Measurements from ENCODE around the gene ARPC2.

Gene ARPC2

GRCh38 chr2:218263817-218264641 is 47.0 kb downstream of the ARPC2 start:
- DNase-seq (ENCODE audit: insufficient read length) (no peak), FAIRE-seq (no peak)
- TF ChIP-seq POLR2AphosphoS5 (IDR thresholded peaks at IDR 0.05; ENCODE audit: low read depth, low read length): no peak
- no peak for TF ChIP-seq TAF1 (IDR thresholded peaks at IDR 0.05; ENCODE audit: borderline replicate concordance, low read depth, low read length)
- no peak for TF ChIP-seq POLR2A (IDR thresholded peaks at IDR 0.05; ENCODE audit: low read depth, low read length)

- DNase-seq (ENCODE audit: insufficient read length) (no peak), FAIRE-seq (no peak)
- no peak for TF ChIP-seq POLR2A (IDR thresholded peaks at IDR 0.05; ENCODE audit: low read depth, low read length)
- TF ChIP-seq TAF1 (IDR thresholded peaks at IDR 0.05; ENCODE audit: borderline replicate concordance, low read depth, low read length): no peak
- TF ChIP-seq POLR2AphosphoS5 (IDR thresholded peaks at IDR 0.05; ENCODE audit: low read depth, low read length): no peak
Observed at GRCh38 chr2:218264773-218265561, 48.0 kb downstream of the ARPC2 start.

GRCh38 chr2:218265626-218266025 is 48.6 kb downstream of the ARPC2 start:
- FAIRE-seq: no peak
- no peak for DNase-seq (ENCODE audit: insufficient read length)
- TF ChIP-seq TAF1 (IDR thresholded peaks at IDR 0.05; ENCODE audit: borderline replicate concordance, low read depth, low read length) (no peak), POLR2AphosphoS5 (IDR thresholded peaks at IDR 0.05; ENCODE audit: low read depth, low read length) (no peak), POLR2A (IDR thresholded peaks at IDR 0.05; ENCODE audit: low read depth, low read length) (no peak)

GRCh38 chr2:218266316-218266979 is 49.5 kb downstream of the ARPC2 start:
- TF ChIP-seq POLR2A (IDR thresholded peaks at IDR 0.05; ENCODE audit: low read depth, low read length): no peak
- TF ChIP-seq TAF1 (IDR thresholded peaks at IDR 0.05; ENCODE audit: borderline replicate concordance, low read depth, low read length): no peak
- TF ChIP-seq POLR2AphosphoS5 (IDR thresholded peaks at IDR 0.05; ENCODE audit: low read depth, low read length): no peak
- DNase-seq (ENCODE audit: insufficient read length): no peak
- no peak for FAIRE-seq

GRCh38 chr2:218267259-218267658 is 50.3 kb downstream of the ARPC2 start:
- no peak for TF ChIP-seq POLR2AphosphoS5 (IDR thresholded peaks at IDR 0.05; ENCODE audit: low read depth, low read length)
- FAIRE-seq (no peak), DNase-seq (ENCODE audit: insufficient read length) (no peak)

GRCh38 chr2:218269900-218270720 is 53.1 kb downstream of the ARPC2 start, which contains the start of the genes AAMP and PNKD:
Gene AAMP (minus strand): TSS chr2:218270137. CDS start chr2:218270086, 51 bp downstream.
Gene PNKD (plus strand): TSS chr2:218270519. CDS start chr2:218270536, 17 bp downstream.
- peak; percentile 99 for DNase-seq (ENCODE audit: insufficient read length)
- TF ChIP-seq POLR2A (IDR thresholded peaks at IDR 0.05; ENCODE audit: low read depth, low read length) (peak; percentile 81), POLR2AphosphoS5 (IDR thresholded peaks at IDR 0.05; ENCODE audit: low read depth, low read length) (peak; percentile 77), TAF1 (IDR thresholded peaks at IDR 0.05; ENCODE audit: borderline replicate concordance, low read depth, low read length) (peak; percentile 76; the same call in 1 of the 2 replicates)
- FAIRE-seq: peak; percentile 99

GRCh38 chr2:218270721-218271486 is 53.9 kb downstream of the ARPC2 start:
- no peak for TF ChIP-seq POLR2A (IDR thresholded peaks at IDR 0.05; ENCODE audit: low read depth, low read length)
- TF ChIP-seq TAF1 (IDR thresholded peaks at IDR 0.05; ENCODE audit: borderline replicate concordance, low read depth, low read length): no peak
- no peak for TF ChIP-seq POLR2AphosphoS5 (IDR thresholded peaks at IDR 0.05; ENCODE audit: low read depth, low read length)
- no peak for FAIRE-seq
- DNase-seq (ENCODE audit: insufficient read length): no peak

- TF ChIP-seq POLR2A (IDR thresholded peaks at IDR 0.05; ENCODE audit: low read depth, low read length) (no peak), TAF1 (IDR thresholded peaks at IDR 0.05; ENCODE audit: borderline replicate concordance, low read depth, low read length) (no peak), POLR2AphosphoS5 (IDR thresholded peaks at IDR 0.05; ENCODE audit: low read depth, low read length) (no peak)
- FAIRE-seq (no peak), DNase-seq (ENCODE audit: insufficient read length) (no peak)
Observed at GRCh38 chr2:218271487-218271797, 54.5 kb downstream of the ARPC2 start.

GRCh38 chr2:218271865-218272530 is 55.0 kb downstream of the ARPC2 start:
- FAIRE-seq (no peak), DNase-seq (ENCODE audit: insufficient read length) (no peak)
- TF ChIP-seq POLR2AphosphoS5 (IDR thresholded peaks at IDR 0.05; ENCODE audit: low read depth, low read length) (no peak), POLR2A (IDR thresholded peaks at IDR 0.05; ENCODE audit: low read depth, low read length) (no peak), TAF1 (IDR thresholded peaks at IDR 0.05; ENCODE audit: borderline replicate concordance, low read depth, low read length) (no peak)
